KOPT-K1 (cell line): ENCODE measurements around the gene IRF3.
A peak's percentile ranks its signal among the peaks of the same experiment; 100 is the strongest.

ENCODE experiments used
- H3K27ac ChIP-seq: fragments of 200-600 bp; sonication (generic); 2 replicates; pipeline ENCODE4 v1.5.1; 2016; ENCODE audit warnings: antibody characterized with exemption, mild to moderate bottlenecking, low read depth, low read length; ENCODE audit not compliant: poor library complexity, severe bottlenecking
- H3K36me3 ChIP-seq: fragments of 200-600 bp; sonication (generic); 2 replicates; pipeline ENCODE4 v1.5.1; 2017; ENCODE audit warnings: antibody characterized with exemption, mild to moderate bottlenecking, low read length, moderate library complexity; ENCODE audit not compliant: insufficient read depth
- H3K9me3 ChIP-seq: fragments of 200-600 bp; sonication (generic); 2 replicates; pipeline ENCODE4 v1.5.1; 2017; ENCODE audit warnings: antibody characterized with exemption, low read length, mild to moderate bottlenecking; ENCODE audit not compliant: insufficient read depth, poor library complexity, severe bottlenecking

IRF3 gene

GRCh38 chr19:49664171-49665035 is 1.3 kb downstream of the IRF3 start:
- Histone ChIP-seq H3K36me3 (peaks cover 55% of the 10 kb centered on the region), H3K27ac (peak overlapping the region; percentile 73), H3K9me3 (no peaks in the 10 kb centered on the region)

- Histone ChIP-seq H3K36me3 (peaks cover 59% of the 10 kb centered on the region), H3K27ac (peak overlapping the region; percentile 73), H3K9me3 (no peaks in the 10 kb centered on the region)
These were observed 2.4 kb downstream of the IRF3 start for GRCh38 chr19:49663224-49663623.

DNA sequence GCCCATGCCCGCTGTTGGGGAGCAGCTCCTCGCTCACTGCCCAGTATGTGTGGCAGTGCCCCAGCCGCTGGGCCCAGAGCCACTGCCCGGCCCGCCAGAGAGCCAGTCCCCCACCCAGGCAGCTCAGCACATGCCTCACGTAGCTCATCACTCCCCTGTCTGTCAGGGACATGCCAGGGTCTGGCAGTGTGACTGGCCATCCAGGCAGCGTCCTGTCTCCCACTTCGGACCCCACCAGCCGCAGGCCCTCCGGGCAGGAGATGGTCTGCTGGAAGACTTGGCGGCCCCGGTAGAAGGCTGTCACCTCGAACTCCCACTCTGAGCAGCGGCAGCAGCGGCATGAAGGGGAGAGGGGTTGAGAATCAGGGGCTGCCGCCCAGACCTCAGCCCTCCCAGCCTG is 3.6 kb downstream of the IRF3 start:
- H3K27ac ChIP-seq: no peak overlapping the region
- peaks cover 64% of the 10 kb centered on the region for H3K36me3 ChIP-seq
- H3K9me3 ChIP-seq: no peaks in the 10 kb centered on the region

DNA sequence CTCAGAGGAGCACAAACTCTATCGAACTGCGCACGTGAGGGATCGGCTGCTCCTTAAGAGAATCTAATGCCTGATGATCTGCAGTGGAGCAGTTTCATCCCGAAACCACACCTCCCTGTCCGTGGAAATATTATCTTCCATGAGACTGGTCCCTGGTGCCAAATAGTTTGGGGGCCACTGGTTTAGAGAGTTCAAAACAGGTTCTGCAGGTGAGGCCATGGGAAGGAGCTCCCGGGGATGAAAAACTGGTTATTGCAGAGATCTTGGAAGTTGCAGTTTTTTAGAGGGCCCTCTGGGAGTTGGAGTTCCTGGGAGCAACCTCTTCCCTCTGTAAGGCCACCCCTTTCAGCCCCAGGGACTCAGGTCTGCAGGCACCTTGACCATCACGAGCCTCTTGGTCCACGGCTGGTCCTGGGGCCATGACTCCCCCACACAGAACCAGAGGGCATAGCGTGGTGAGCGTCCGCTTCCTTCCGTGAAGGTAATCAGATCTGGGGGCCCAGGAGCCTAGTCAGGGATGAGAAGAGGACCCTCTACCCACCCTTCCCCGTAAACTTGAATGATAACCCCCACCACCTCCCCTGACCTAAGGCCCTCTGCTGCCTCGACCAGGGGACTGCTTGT is 5.2 kb downstream of the IRF3 start:
- Histone ChIP-seq H3K9me3 (no peaks in the 10 kb centered on the region), H3K36me3 (peaks cover 80% of the 10 kb centered on the region), H3K27ac (no peak overlapping the region)

GRCh38 chr19:49658566-49659442 is 6.9 kb downstream of the IRF3 start:
- Histone ChIP-seq H3K9me3 (no peaks in the 10 kb centered on the region), H3K27ac (no peak overlapping the region), H3K36me3 (peaks cover 96% of the 10 kb centered on the region)

- Histone ChIP-seq H3K9me3 (no peaks in the 10 kb centered on the region), H3K27ac (no peak overlapping the region), H3K36me3 (peaks cover 100% of the 10 kb centered on the region)
These were observed 7.5 kb downstream of the IRF3 start for GRCh38 chr19:49658139-49658517.

- H3K9me3 ChIP-seq: no peaks in the 10 kb centered on the region
- H3K36me3 ChIP-seq: peaks cover 100% of the 10 kb centered on the region
- no peak overlapping the region for H3K27ac ChIP-seq
These were observed 8.0 kb downstream of the IRF3 start for GRCh38 chr19:49657493-49658138.

DNA sequence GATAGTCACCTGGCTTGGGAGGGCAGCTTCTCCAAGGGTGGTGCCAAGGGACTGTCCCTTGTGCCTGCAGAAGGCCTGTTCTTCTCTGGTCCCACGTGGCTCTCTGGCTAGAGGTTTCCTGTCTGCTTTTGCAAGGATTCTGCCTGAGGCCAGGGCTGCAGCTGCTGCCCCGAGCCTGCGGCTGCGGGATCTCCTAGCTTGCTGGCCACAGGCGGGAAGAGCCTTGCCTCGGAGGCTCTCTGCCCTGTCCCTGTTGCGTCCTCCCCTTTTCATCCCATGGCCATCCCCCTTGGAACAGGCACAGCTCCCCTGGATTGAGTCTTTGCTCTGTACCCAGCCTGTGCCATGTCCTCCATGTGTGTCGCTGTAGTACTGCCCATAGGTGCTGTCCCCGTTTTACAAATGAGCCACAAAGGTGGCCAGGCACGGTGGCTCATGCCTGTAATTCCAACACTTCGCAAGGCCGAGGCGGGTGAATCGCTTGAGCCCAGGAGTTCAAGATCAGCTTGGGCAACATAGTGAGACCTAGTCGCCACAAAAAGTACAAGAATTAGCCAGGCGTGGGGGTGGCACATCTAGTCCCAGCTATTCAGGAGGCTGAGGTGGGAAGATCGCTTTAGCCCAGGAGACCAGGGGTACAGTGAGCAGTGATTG is 9.1 kb downstream of the IRF3 start:
- Histone ChIP-seq H3K36me3 (peaks cover 96% of the 10 kb centered on the region), H3K27ac (no peak overlapping the region), H3K9me3 (no peaks in the 10 kb centered on the region)

GRCh38 chr19:49655570-49656455 is 9.8 kb downstream of the IRF3 start:
- H3K36me3 ChIP-seq: peaks cover 95% of the 10 kb centered on the region
- H3K27ac ChIP-seq: no peak overlapping the region
- no peaks in the 10 kb centered on the region for H3K9me3 ChIP-seq

DNA sequence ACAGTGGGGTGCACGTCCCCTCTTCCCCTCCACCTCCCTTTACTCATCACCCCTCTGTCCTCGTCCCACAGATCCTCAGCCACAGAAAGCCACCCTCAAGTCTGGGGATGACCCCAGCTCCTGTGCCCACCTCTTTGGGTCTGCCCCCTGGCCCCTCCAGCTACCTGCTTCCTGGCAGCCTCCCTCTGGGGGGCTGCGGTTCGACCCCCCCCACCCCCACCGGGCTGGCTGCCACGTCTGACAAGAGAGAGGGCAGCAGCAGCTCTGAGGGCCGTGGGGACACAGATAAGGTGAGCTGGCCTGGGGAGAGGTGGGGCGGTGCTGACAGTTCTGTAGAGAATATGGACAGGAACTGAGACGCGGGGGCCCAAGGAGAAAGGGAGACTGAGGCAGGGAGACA is 11.1 kb downstream of the IRF3 start:
- Histone ChIP-seq H3K36me3 (peaks cover 94% of the 10 kb centered on the region), H3K27ac (no peak overlapping the region), H3K9me3 (no peaks in the 10 kb centered on the region)

- Histone ChIP-seq H3K36me3 (peaks cover 94% of the 10 kb centered on the region), H3K27ac (no peak overlapping the region), H3K9me3 (no peaks in the 10 kb centered on the region)
These were observed 12.2 kb downstream of the IRF3 start for GRCh38 chr19:49653466-49653806.

GRCh38 chr19:49652551-49653465 is 12.8 kb downstream of the IRF3 start:
- H3K27ac ChIP-seq: no peak overlapping the region
- peaks cover 91% of the 10 kb centered on the region for H3K36me3 ChIP-seq
- no peaks in the 10 kb centered on the region for H3K9me3 ChIP-seq
